Motor neuron (in vitro differentiated cells): Measurements from ENCODE around the gene LY6G5B. TPM values are rescaled to one million over a fixed set of nuclear protein-coding genes. Genes with fewer than 3 reads are reported as not detected.

ENCODE experiments used
- ATAC-seq, 8 experiments: fragments of 200-7000 bp; cut with Tn5 transposase; replicated peaks in 6 of 8; 2 replicates each; pipeline ENCODE4 v1.8.0; 2021; ENCODE audit warnings: mild to moderate bottlenecking in 8 of 8, moderate library complexity in 8 of 8
- H3K27ac ChIP-seq, 2 donors: fragments of 250-450 bp; sonication (Bioruptor Pico); 2 replicates each; pipeline ENCODE4 v1.9.0; 2021; ENCODE audit warnings: antibody characterized with exemption in 2 of 2, mild to moderate bottlenecking in 2 of 2, moderate library complexity in 1 of 2
- H3K4me1 ChIP-seq, 2 donors: fragments of 250-450 bp; sonication (Bioruptor Pico); replicated peaks in 1 of 2; 2 replicates each; pipeline ENCODE4 v1.6.1; 2021; ENCODE audit warnings: antibody characterized with exemption in 2 of 2, mild to moderate bottlenecking in 2 of 2, moderate library complexity in 1 of 2
- H3K4me3 ChIP-seq, 5 donors: fragments of 250-450 bp; sonication (Bioruptor Pico); 2 replicates each; pipeline ENCODE4 v1.9.0; 2021; ENCODE audit warnings: antibody characterized with exemption in 5 of 5, mild to moderate bottlenecking in 5 of 5, moderate library complexity in 4 of 5
- WGBS, 10 experiments: fragments of 450-650 bp; shearing (Covaris generic); methylation state at CpG; one replicate each; pipeline ENCODE4 v1.0.0; 2022; 5-methylcytosine and 5-hydroxymethylcytosine counted together
- in situ Hi-C, 9 experiments: fragments of 400-800 bp; cut with MboI; loops; one replicate each; pipeline ENCODE4 v1.15.0; 2021; ENCODE audit warnings: low sequenced_read_pairs in 9 of 9, low pct_unique_long_range_greater_than_20kb in 2 of 9; ENCODE audit not compliant: unreplicated experiment in 9 of 9
- total RNA-seq, 8 experiments: library from RNA; unstranded; fragments of 300-600 nt; gene quantifications; 2 replicates each; pipeline versions ENCODE4 v1.2.3 to v1.2.4, GENCODE V29; 2022

LY6G5B gene
- total RNA-seq, 8 experiments from 2014 or later, result 3.0 to 20.9 (median 6.3) TPM

GRCh38 chr6:31715022-31715958, 45.5 kb downstream of the LY6G5B start, which contains the start of gene LY6G6D:
Gene LY6G6D, plus strand, starts transcription at chr6:31715348. Its CDS starts 8 bp downstream, at chr6:31715356.
- no peak for ATAC-seq
- Histone ChIP-seq H3K4me1 (peaks cover 9 to 12% of the 10 kb centered on the region in 2 donors), H3K4me3 (no peak within 1 kb of the TSS), H3K27ac (no peak within 1 kb of the TSS)
- WGBS, 10 experiments, result 33 to 100% (median 73%) methylated on average over 1 to 4 of the region's 16 CpGs; no CpG with 5 or more reads in 4 of the 10 experiments
- in situ Hi-C loops, result no loop called here

GRCh38 chr6:31717499-31718222, 47.9 kb downstream of the LY6G5B start:
- Histone ChIP-seq H3K27ac (no peak overlapping the region), H3K4me3 (no peak overlapping the region), H3K4me1 (peaks cover 9 to 12% of the 10 kb centered on the region in 2 donors)
- in situ Hi-C loops, result no loop called here
- 60 to 100% (median 78%) methylated on average over 1 to 7 of the region's 10 CpGs; no CpG with 5 or more reads in 2 of the 10 experiments for WGBS, 10 experiments
- ATAC-seq, result no peak

DNA sequence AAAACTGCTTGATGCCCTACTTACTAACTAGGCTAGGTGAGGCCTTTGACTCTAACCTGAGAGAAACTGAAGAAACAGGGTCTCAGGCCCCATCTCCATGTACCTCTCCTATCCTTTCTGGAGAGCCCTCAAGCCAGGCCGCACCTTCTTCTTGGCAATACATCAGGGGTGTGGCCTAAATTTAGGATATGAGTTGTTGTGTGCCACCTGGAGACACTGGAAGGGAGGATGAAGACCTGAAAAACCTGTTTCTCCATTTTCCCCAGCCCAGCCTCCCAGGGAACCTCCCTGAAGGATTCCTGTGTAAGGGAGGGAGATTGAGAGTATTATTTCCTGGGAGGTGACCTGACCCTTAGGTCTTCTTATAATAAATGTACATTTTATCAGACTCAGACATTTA, 48.5 kb downstream of the LY6G5B start:
- Histone ChIP-seq H3K27ac (no peak overlapping the region), H3K4me3 (no peak overlapping the region), H3K4me1 (peaks cover 9 to 12% of the 10 kb centered on the region in 2 donors)
- ATAC-seq, result no peak
- 100% methylated on average over 1 of the region's 1 CpG; no CpG with 5 or more reads in 6 of the 10 experiments for WGBS, 10 experiments
- in situ Hi-C loops, result no loop called here

DNA sequence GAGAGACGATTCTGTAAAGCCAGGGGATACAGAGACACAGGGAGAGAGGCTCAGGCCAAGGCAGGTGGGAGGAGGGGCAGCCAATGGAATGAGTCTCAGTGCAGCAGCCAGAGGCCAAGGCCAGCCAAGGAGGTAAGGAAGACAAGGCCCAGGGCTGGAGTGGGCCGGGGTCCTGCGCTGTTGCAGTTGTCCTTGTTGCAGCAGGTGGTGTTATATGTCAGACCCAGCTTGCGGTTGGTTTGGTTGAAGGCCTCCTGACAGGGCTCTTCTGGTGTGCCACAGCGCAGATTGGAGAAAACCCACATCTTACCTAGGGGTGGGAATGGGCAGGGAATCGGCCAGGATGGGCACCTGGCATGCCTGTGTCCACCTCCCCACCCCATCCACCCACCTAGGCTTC, 49.2 kb downstream of the LY6G5B start:
- ATAC-seq, result no peak
- Histone ChIP-seq H3K4me1 (peaks cover 4 to 5% of the 10 kb centered on the region in 2 donors), H3K27ac (no peak overlapping the region), H3K4me3 (no peak overlapping the region)
- 47 to 100% (median 66%) methylated on average over 1 to 4 of the region's 6 CpGs; no CpG with 5 or more reads in 2 of the 10 experiments for WGBS, 10 experiments
- in situ Hi-C loops, result no loop called here

DNA sequence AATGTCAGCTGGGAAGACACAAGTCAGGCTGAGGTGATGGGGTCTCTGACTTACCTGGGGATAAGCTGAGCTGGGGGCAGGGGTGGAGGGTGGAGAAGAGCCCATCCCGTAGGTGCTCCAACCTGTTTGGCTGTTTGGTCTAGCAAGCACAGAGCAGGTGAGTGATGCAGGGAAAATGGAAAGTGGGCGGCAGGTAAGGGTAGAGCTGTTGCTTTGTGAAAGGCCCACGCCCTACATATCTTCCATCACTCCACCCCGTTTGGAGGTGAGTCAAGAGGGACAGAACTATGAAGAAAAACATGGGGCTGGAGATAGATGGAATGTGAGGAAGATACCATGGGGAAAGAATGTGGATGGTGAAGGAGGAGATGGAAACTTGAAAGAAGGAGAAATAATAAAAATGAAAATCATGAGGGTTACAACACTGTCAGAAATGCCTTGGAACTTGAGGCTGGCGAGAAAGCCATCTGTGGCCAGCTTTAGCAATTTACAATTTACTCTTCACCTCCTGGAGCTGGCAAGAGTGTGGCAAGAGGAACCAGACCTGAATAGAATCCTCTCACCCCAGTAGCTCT, 50.5 kb downstream of the LY6G5B start:
- no peak overlapping the region for H3K27ac ChIP-seq
- no peak for ATAC-seq
- no peak overlapping the region for H3K4me3 ChIP-seq
- H3K4me1 ChIP-seq, result no peaks in the 10 kb centered on the region
- in situ Hi-C loops, result no loop called here
- WGBS, 10 experiments, result 5 to 83% (median 75%) methylated on average over 1 to 4 of the region's 5 CpGs; no CpG with 5 or more reads in 2 of the 10 experiments

DNA sequence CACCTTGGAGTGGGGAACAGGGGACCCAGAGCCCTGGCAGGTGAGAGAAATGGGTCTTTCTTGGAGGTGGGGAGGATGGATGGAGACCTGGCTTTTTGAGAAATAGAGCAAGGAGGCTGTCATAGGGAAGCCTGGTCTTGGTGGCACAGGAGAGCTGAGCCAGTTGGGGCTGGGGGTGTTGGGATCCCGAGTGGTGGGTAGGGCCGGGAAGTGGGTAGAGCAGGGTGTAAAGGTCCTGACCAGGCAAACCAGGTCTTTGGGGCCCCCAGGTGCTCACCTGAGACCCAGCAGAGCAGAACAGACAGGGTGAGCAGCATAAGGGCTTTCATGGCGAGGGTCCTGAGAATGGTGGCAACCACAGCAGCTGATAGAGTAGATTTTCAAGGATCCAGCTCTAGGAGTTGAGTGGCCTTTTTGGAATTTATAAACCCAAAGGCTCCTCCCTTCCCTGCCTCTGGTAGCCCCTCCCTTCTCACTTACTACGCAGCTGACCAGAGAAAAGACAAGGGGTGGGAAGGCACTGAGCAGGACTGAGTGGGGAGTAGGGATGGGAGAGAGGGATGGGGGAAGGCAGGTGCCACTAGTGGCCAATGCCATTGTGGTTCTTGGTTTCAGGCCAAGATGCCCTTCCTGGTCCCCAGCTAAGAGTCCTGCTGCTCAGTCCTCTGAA, 51.7 kb downstream of the LY6G5B start, which contains the start of gene LY6G6C:
TSS of gene LY6G6C (minus strand) at position 396 of the 670 bp plus-strand sequence. CDS start at position 329, 67 bp downstream.
- Histone ChIP-seq H3K27ac (no peak within 1 kb of the TSS), H3K4me3 (no peak within 1 kb of the TSS), H3K4me1 (no peaks in the 10 kb centered on the region)
- in situ Hi-C loops, result no loop called here
- ATAC-seq, result peak in 1 of 8 experiments; percentile 70
- 17 to 90% (median 40%) methylated on average over 1 to 2 of the region's 4 CpGs; no CpG with 5 or more reads in 5 of the 10 experiments for WGBS, 10 experiments

DNA sequence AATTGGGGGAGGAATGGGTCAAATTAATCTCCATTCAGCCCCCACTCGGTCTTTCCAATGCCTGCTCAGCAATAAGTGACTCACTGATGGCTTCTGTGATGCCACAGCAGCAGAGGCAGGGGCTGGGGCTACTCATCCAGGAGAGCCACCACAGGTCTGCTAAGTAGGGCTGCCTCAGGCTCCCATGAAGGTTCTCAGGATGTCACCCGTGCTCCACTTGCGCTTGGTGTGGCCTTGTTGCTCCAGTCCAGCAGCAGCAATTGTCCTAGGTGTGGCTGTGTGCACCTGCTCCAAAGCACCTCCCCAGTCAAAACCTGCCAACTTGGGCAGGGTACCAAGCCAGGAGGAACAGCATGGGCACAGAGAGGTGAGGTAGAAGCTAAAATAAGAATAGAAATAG, 52.4 kb downstream of the LY6G5B start:
- Histone ChIP-seq H3K4me1 (no peaks in the 10 kb centered on the region), H3K27ac (no peak overlapping the region), H3K4me3 (no peak overlapping the region)
- ATAC-seq, result no peak
- WGBS, 10 experiments, result 40 to 100% (median 91%) methylated on average over 1 to 3 of the region's 3 CpGs; no CpG with 5 or more reads in 7 of the 10 experiments
- in situ Hi-C loops, result no loop called here

Other genes starting within 250 kb of the LY6G5B start
- gene MICB, start 171.8 kb upstream of the LY6G5B start, total RNA-seq, result 1 to 10 TPM in 5 of 8 experiments, under 1 TPM in 2, not detected in 1; 0.49 to 4.2 (median 1.9) TPM
- 1 to 10 TPM in 2 of 8 experiments, under 1 TPM in 5, not detected in 1; 0.38 to 1.9 (median 0.75) TPM for gene MCCD1, start 141.0 kb upstream of the LY6G5B start, total RNA-seq
- gene DDX39B, start 128.0 kb upstream of the LY6G5B start, total RNA-seq, result 100 to 1,000 TPM; 238 to 564 (median 386) TPM
- 100 to 1,000 TPM in 2 of 8 experiments, 10 to 100 TPM in 3, 1 to 10 TPM in 2, under 1 TPM in 1; 0.25 to 110 (median 48.1) TPM for gene ATP6V1G2, start 123.4 kb upstream of the LY6G5B start, total RNA-seq
- 10 to 100 TPM; 24.2 to 44.5 (median 31.6) TPM for gene NFKBIL1, start 122.4 kb upstream of the LY6G5B start, total RNA-seq
- gene LTA, start 97.7 kb upstream of the LY6G5B start, total RNA-seq, result under 1 TPM in 6 of 8 experiments, not detected in 2; 0.11 to 0.76 (median 0.41) TPM
- 1 to 10 TPM in 1 of 8 experiments, under 1 TPM in 3, not detected in 4; 0.17 to 3.9 (median 0.68) TPM for gene TNF, start 94.4 kb upstream of the LY6G5B start, total RNA-seq
- gene LTB, start 87.6 kb upstream of the LY6G5B start, total RNA-seq, result 1 to 10 TPM in 2 of 8 experiments, under 1 TPM in 5, not detected in 1; 0.18 to 1.9 (median 0.81) TPM
- 1 to 10 TPM in 2 of 8 experiments, under 1 TPM in 5, not detected in 1; 0.21 to 2.6 (median 0.63) TPM for gene LST1, start 83.7 kb upstream of the LY6G5B start, total RNA-seq
- gene NCR3, start 77.0 kb upstream of the LY6G5B start, total RNA-seq, result under 1 TPM in 3 of 8 experiments, not detected in 5; 0.29 to 0.71 (median 0.31) TPM
- gene AIF1, start 54.7 kb upstream of the LY6G5B start, total RNA-seq, result 1 to 10 TPM in 5 of 8 experiments, not detected in 3; 1.1 to 3.1 (median 2.0) TPM
- 100 to 1,000 TPM in 4 of 8 experiments, 10 to 100 TPM in 4; 53.2 to 259 (median 92.0) TPM for gene PRRC2A, start 49.3 kb upstream of the LY6G5B start, total RNA-seq
- gene BAG6, start 17.3 kb upstream of the LY6G5B start, total RNA-seq, result 100 to 1,000 TPM; 159 to 322 (median 247) TPM
- gene APOM, start 14.1 kb upstream of the LY6G5B start, total RNA-seq, result 1 to 10 TPM; 2.3 to 6.8 (median 5.3) TPM
- gene C6orf47, start 9.2 kb upstream of the LY6G5B start, total RNA-seq, result 10 to 100 TPM; 10.8 to 24.6 (median 15.5) TPM
- 10 to 100 TPM; 15.2 to 27.2 (median 22.0) TPM for gene GPANK1, start 5.0 kb upstream of the LY6G5B start, total RNA-seq
- gene CSNK2B, start 3.9 kb upstream of the LY6G5B start, total RNA-seq, result 100 to 1,000 TPM; 112 to 225 (median 167) TPM
- gene LY6G5C, start 11.1 kb downstream of the LY6G5B start, total RNA-seq, result 1 to 10 TPM; 1.3 to 7.1 (median 2.8) TPM
- 10 to 100 TPM; 43.8 to 69.0 (median 52.5) TPM for gene ABHD16A, start 33.3 kb downstream of the LY6G5B start, total RNA-seq
- gene LY6G6F, start 36.9 kb downstream of the LY6G5B start, total RNA-seq, result not detected
- gene LY6G6D, start 45.4 kb downstream of the LY6G5B start, total RNA-seq, result not detected
- gene LY6G6C, start 51.8 kb downstream of the LY6G5B start, total RNA-seq, result 1 to 10 TPM in 1 of 8 experiments, under 1 TPM in 4, not detected in 3; 0.16 to 1.6 (median 0.41) TPM
- gene MPIG6B, start 53.4 kb downstream of the LY6G5B start, total RNA-seq, result 1 to 10 TPM in 2 of 8 experiments, under 1 TPM in 6; 0.18 to 1.8 (median 0.58) TPM
- gene DDAH2, start 59.3 kb downstream of the LY6G5B start, total RNA-seq, result 100 to 1,000 TPM in 5 of 8 experiments, 10 to 100 TPM in 3; 15.5 to 168 (median 120) TPM
- 100 to 1,000 TPM in 5 of 8 experiments, 10 to 100 TPM in 3; 73.5 to 627 (median 176) TPM for gene CLIC1, start 66.6 kb downstream of the LY6G5B start, total RNA-seq
- 10 to 100 TPM in 5 of 8 experiments, 1 to 10 TPM in 3; 3.8 to 65.3 (median 11.3) TPM for gene MSH5, start 70.0 kb downstream of the LY6G5B start, total RNA-seq
- 1 to 10 TPM in 7 of 8 experiments, under 1 TPM in 1; 0.87 to 8.0 (median 2.7) TPM for gene SAPCD1, start 92.7 kb downstream of the LY6G5B start, total RNA-seq
- gene VWA7, start 107.4 kb downstream of the LY6G5B start, total RNA-seq, result 1 to 10 TPM in 6 of 8 experiments, under 1 TPM in 2; 0.63 to 2.9 (median 1.4) TPM
- 100 to 1,000 TPM in 2 of 8 experiments, 10 to 100 TPM in 6; 26.4 to 135 (median 52.7) TPM for gene VARS1, start 125.8 kb downstream of the LY6G5B start, total RNA-seq
- 10 to 100 TPM; 34.8 to 79.8 (median 47.1) TPM for gene LSM2, start 137.0 kb downstream of the LY6G5B start, total RNA-seq
- 1 to 10 TPM; 1.0 to 4.3 (median 3.1) TPM for gene HSPA1L, start 145.3 kb downstream of the LY6G5B start, total RNA-seq
- gene HSPA1A, start 145.6 kb downstream of the LY6G5B start, total RNA-seq, result 100 to 1,000 TPM in 2 of 8 experiments, 10 to 100 TPM in 6; 29.3 to 514 (median 92.4) TPM
- 100 to 1,000 TPM in 6 of 8 experiments, 10 to 100 TPM in 2; 68.6 to 489 (median 130) TPM for gene HSPA1B, start 157.8 kb downstream of the LY6G5B start, total RNA-seq
- gene NEU1, start 192.8 kb downstream of the LY6G5B start, total RNA-seq, result 100 to 1,000 TPM in 1 of 8 experiments, 10 to 100 TPM in 7; 22.8 to 106 (median 36.2) TPM
- gene SLC44A4, start 209.0 kb downstream of the LY6G5B start, total RNA-seq, result 1 to 10 TPM in 2 of 8 experiments, under 1 TPM in 5, not detected in 1; 0.07 to 1.0 (median 0.41) TPM
- 100 to 1,000 TPM in 1 of 8 experiments, 10 to 100 TPM in 7; 19.9 to 112 (median 60.3) TPM for gene EHMT2, start 227.7 kb downstream of the LY6G5B start, total RNA-seq
- gene ZBTB12, start 232.1 kb downstream of the LY6G5B start, total RNA-seq, result 10 to 100 TPM in 6 of 8 experiments, 1 to 10 TPM in 2; 1.9 to 34.9 (median 15.9) TPM